ENCODE measurements around the gene FBXW5.

The FBXW5 gene

DNA sequence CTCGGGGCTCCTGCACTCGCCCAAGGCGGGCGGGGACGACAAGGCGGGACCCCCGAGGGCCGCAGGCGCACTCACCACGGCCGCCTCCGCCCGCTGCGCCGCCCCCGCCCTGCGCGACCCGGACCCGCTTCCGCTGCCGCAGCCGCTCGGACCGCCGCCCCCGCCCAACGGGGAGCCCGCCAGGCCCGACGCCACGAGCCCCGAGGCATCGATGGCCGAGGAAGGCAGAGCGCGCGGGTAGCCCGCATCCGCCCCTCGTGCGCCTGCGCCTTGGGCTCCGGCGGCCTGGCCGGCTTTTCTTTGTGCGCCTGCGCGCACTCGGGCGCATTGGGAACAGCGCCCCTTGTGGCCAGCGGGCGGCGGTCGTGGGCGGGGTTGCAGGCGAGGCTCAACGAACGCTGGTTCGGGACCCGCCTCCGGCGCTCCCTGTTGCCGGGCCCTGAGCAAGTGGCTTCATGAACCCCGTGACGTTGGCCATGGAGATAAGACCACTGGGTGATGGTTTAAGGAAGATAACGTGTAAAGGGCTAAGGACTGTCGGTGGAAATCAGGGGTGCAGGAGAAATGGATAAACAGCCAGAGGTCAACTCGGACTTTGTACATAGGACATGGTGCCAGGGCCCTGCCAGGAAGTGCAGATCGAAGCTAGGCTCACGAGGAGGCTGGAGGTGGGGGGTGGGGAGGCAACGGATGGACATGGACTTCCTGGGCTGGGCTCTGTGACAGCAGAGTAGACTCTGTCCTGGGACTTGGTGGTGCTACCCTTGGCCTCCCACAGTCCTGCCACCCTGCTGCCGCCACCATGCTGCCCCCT lies at the start of gene FBXW5, which contains the start of gene C8G:
FBXW5 (minus strand) TSS at position 220 of the 814 bp plus-strand sequence. CDS start 655 bp downstream, outside the sequence.
C8G (plus strand) TSS at position 725 of the 814 bp plus-strand sequence; CDS start at position 803, 78 bp downstream.
- peak within 1 kb of the TSS; percentile 88 for H3K4me3 ChIP-seq (ENCODE audit: low read depth, low read length)
- peak; percentile 90 for TF ChIP-seq CTCF (IDR thresholded peaks at IDR 0.05; ENCODE audit: low read depth, low read length)

DNA sequence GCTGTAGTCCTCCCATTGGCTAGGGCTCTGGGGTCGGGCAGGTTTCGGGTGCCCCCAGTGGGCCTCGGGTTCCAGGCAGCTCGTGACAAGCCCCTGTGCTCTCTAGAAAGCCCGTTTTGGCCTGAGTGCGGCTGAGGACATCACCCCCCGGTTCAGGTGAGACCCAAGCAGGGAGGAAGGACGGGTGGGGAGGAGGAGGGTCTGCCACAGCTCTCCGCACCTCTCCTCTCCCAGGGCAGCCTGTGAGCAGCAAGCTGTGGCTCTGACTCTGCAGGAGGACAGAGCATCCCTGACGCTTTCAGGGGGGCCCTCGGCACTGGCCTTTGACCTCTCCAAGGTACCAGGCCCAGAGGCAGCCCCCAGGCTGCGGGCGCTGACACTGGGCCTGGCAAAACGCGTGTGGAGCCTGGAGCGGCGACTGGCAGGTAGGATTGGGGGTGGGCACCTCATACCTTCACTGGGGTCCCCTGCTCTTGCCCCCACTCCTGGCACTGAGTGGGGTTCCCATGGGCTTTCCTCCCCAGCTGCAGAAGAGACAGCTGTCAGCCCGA lies 48.4 kb upstream of the FBXW5 start:
- TF ChIP-seq CTCF (IDR thresholded peaks at IDR 0.05; ENCODE audit: low read depth, low read length), result no peak
- peak overlapping the region; percentile 79 for H3K4me3 ChIP-seq (ENCODE audit: low read depth, low read length)

DNA sequence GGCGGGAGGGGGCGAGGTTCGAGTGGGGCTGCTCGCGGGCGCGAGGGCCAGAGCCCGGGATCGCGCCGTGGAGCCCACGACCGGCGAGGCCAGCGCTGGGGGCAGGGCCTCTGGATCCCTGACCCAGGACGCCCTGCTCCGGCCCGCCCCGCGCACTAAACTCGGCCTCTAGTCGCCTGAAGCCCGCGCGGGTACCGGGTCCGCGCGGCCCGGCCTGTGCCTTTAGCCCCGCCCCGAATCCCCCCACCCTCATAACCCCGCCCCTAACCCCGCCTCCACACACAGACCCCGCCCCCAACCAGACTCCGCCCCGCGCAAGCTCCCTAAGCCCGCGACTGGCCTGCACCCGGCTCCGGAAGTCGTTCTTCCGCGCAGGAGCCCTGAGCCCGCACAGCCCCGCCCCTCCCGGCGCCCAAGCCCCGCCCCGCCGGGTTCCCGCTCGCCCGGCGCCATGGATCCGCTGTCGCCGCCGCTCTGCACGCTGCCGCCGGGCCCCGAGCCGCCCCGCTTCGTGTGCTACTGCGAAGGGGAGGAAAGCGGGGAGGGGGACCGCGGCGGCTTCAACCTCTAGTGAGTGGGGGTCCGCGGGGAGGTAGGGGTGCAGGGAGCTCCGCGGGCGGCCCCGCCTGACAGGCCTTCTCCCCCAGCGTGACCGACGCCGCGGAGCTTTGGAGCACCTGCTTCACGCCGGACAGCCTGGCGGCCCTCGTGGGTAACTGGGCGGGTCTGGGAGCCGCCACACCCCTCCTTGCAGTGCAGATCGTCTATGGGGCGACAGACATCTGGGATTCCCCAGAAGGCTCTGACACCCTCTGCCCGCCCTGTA lies 47.7 kb upstream of the FBXW5 start, which contains the start of gene PAXX:
PAXX (plus strand) TSS at position 430 of the 826 bp plus-strand sequence; CDS start at position 452, 22 bp downstream.
- TF ChIP-seq CTCF (IDR thresholded peaks at IDR 0.05; ENCODE audit: low read depth, low read length), result no peak

DNA sequence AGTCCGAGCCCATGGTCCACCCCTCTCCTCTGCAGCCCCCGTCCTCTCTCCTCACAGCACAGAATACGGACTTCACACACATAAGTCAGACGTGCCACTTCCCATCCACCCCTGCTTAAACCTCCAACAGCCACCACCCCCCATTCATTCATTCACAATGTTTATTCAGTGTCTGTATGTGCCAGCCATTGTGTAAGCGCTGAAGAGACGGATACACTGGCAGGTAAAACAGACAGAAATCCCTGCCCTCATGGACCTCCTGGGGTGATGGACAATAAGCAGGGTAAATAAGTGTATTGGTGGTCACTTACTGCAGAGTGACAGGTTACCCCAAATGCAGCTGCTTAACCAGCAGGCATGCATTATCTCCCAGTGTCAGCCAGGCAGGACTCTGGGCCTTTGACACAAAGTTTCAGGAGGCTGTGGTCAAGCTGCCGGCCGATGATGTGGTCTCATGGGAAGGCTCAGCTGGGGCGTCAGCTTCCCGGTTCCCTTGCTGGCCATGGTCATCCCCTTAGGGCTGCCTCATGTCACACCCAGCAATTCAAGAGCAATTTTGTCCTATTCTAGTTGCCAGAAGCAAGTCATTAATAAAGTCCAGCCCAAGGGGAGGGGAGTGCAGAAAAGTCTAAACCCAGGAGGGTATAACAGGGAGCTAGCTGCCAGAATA lies 45.8 kb upstream of the FBXW5 start:
- no peak overlapping the region for H3K4me3 ChIP-seq (ENCODE audit: low read depth, low read length)
- no peak for TF ChIP-seq CTCF (IDR thresholded peaks at IDR 0.05; ENCODE audit: low read depth, low read length)

More for the DNA sequence above, 47.7 kb upstream of the FBXW5 start, which contains the start of gene PAXX:
- H3K4me3 ChIP-seq (ENCODE audit: low read depth, low read length), result peak within 1 kb of the TSS; percentile 79

DNA sequence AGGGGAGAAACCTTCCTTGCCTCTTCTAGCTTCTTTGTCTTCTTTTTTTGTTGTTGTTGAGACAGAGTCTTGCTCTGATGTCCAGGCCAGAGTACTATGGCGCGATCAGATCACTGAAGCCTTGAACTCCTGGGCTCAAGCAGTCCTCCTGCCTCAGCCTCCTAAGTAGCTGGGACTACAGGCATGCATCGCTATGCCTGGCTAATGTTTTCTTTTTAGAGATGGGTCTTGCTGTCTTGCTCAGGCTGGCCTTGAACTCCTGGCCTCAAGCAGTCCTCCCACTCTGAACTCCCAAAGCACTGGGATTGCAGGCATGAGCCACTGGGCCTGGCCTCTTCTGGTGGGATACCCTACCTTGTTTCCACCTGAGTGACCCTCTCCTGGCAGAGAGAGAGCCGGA lies 44.3 kb upstream of the FBXW5 start:
- H3K4me3 ChIP-seq (ENCODE audit: low read depth, low read length), result no peak overlapping the region
- no peak for TF ChIP-seq CTCF (IDR thresholded peaks at IDR 0.05; ENCODE audit: low read depth, low read length)

DNA sequence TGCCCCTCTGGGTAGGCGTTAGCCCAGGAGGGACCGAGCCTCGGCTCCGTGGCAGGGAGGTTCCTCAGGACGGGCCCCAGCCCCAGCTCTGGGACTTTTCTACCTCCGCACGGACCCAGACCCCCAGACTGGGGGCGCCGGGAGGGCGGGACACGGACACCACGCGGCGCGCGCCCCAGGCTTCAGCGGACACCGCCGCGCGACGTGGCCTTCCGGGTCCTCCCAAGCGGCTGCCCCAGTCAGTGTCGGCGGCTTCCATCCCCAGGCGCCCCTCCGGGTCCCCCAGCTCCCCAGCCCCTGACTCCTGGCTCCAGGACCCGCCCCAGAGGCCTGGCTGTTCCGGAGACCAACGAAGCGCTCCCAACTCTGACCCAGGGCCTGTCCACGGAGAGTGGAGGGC lies 41.3 kb upstream of the FBXW5 start:
- H3K4me3 ChIP-seq (ENCODE audit: low read depth, low read length), result no peak overlapping the region
- no peak for TF ChIP-seq CTCF (IDR thresholded peaks at IDR 0.05; ENCODE audit: low read depth, low read length)

Data from WI38 (cell line).